Suprapubic skin (tissue), 4 donors: ENCODE results near the gene HEBP2.

Experiments
- EP300 ChIP-seq: sonication (generic); formaldehyde crosslinking; IDR thresholded peaks from one replicate; pipeline ENCODE4 v1.6.1; 2017; ENCODE audit warnings: antibody characterized with exemption
- POLR2AphosphoS5 ChIP-seq, 3 donors: sonication (generic); formaldehyde crosslinking; IDR thresholded peaks; one replicate each; pipeline ENCODE4 v1.6.1; 2017; ENCODE audit warnings: antibody characterized with exemption in 3 of 3
- TF ChIP-seq, protein P1 (sequence below), 2 donors: fragments of 200-600 bp in 1 of 2; fragments of 450-650 bp in 1 of 2; sonication (generic) in 1 of 2; IDR thresholded peaks; one replicate each; pipeline ENCODE4 v1.5.1; 2016 to 2019; ENCODE audit warnings: antibody characterized with exemption in 2 of 2, mild to moderate bottlenecking in 1 of 2, moderate library complexity in 1 of 2

DNA sequence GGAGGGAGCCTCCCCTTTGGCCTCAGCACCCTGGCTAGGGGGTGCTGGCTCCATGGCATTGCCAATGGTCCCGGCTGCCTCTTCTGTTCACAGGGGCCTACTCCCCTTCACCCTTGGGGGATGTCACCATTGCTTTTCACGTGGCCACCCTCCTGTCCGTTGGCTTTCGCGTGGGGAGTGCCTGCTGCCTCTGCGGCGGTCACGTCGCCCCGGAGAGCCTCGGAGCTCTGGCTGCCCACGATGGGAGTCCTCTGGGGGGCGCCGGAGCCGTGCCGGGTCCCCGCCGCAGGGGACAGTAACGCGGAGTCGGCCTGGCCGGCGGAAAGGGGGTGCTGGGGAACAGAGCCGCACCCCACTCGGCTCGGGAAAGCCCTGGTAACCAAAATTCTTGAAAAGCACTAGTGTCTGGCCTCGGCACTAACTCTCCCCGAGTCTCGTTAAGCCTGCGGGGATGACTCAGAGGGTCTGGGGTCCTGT, 661 bp upstream of the HEBP2 start:
- TF ChIP-seq EP300 (no peak), POLR2AphosphoS5 (IDR thresholded peaks at IDR 0.05) (no peak)
- TF ChIP-seq, protein P1, sequence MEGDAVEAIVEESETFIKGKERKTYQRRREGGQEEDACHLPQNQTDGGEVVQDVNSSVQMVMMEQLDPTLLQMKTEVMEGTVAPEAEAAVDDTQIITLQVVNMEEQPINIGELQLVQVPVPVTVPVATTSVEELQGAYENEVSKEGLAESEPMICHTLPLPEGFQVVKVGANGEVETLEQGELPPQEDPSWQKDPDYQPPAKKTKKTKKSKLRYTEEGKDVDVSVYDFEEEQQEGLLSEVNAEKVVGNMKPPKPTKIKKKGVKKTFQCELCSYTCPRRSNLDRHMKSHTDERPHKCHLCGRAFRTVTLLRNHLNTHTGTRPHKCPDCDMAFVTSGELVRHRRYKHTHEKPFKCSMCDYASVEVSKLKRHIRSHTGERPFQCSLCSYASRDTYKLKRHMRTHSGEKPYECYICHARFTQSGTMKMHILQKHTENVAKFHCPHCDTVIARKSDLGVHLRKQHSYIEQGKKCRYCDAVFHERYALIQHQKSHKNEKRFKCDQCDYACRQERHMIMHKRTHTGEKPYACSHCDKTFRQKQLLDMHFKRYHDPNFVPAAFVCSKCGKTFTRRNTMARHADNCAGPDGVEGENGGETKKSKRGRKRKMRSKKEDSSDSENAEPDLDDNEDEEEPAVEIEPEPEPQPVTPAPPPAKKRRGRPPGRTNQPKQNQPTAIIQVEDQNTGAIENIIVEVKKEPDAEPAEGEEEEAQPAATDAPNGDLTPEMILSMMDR (IDR thresholded peaks at IDR 0.05): no peak
